Spleen (tissue), 7 donors: ENCODE results near the gene FBXO7.

Source experiments
- CTCF ChIP-seq, 11 experiments: fragments of 200-600 bp in 7 of 11; fragments of 450-650 bp in 4 of 11; sonication (generic) in 4 of 11; IDR thresholded peaks in 8 of 11; conservative IDR thresholded peaks in 3 of 11; 1 replicate in 7 of 11; 2 replicates in 4 of 11; pipeline versions ENCODE4 v1.4.0 to v1.8.0; 2016 to 2021; ENCODE audit warnings: antibody characterized with exemption in 11 of 11, inconsistent platforms in 4 of 11, mild to moderate bottlenecking in 1 of 11
- POLR2A ChIP-seq, 3 donors: fragments of 450-650 bp; IDR thresholded peaks; one replicate each; pipeline ENCODE4 v1.5.1; 2017; ENCODE audit warnings: antibody characterized with exemption in 3 of 3, mild to moderate bottlenecking in 1 of 3
- donor health status: DM: no; HTN: no; CAD: no; lungs with moderate emphysema.
- donor health status: DM: no; HTN: no; CAD: no.
- donor health status: DM: no; HTN: no; CAD: no.

- TF ChIP-seq POLR2A (IDR thresholded peaks at IDR 0.05) (no peak), CTCF (IDR thresholded peaks at IDR 0.05 in 8 of 11, conservative IDR thresholded peaks at IDR 0.05 in 3 of 11) (no peak)
Observed at GRCh38 chr22:32542677-32543357, 68.2 kb downstream of the FBXO7 start.
